Stimulated activated naive CD8-positive, alpha-beta T cell treated with anti-CD3 and anti-CD28 coated beads, Interleukin-15, amount 100 ng/mL, for 72 hours (primary cell): ENCODE results near the gene ROBO2.

Experiments
- ATAC-seq: fragments of 150-1000 bp; cut with Tn5 transposase; 2 replicates; pipeline ENCODE4 v1.10.0; 2021; ENCODE audit warnings: mild to moderate bottlenecking, moderate library complexity
- DNase-seq, 2 donors: peaks; one replicate each; pipeline ENCODE4 v3.0.0; 2021 to 2022
- H3K27ac Mint-ChIP-seq, 2 donors: one replicate each; pipeline ENCODE4 v1.8.0; 2022; ENCODE audit warnings: mild to moderate bottlenecking in 2 of 2, mixed read lengths in 2 of 2, moderate library complexity in 2 of 2
- H3K27me3 Mint-ChIP-seq: one replicate; pipeline ENCODE4 v1.8.0; 2022; ENCODE audit warnings: mixed read lengths
- H3K4me1 Mint-ChIP-seq: one replicate; pipeline ENCODE4 v1.8.0; 2022; ENCODE audit warnings: mild to moderate bottlenecking, mixed read lengths
- H3K4me3 Mint-ChIP-seq, 2 donors: one replicate each; pipeline ENCODE4 v1.8.0; 2022; ENCODE audit warnings: mild to moderate bottlenecking in 2 of 2, mixed read lengths in 2 of 2, moderate library complexity in 1 of 2
- H3K9me3 Mint-ChIP-seq, 2 donors: one replicate each; pipeline ENCODE4 v1.8.0; 2022; ENCODE audit warnings: mixed read lengths in 2 of 2

ROBO2 gene

GRCh38 chr3:77139624-77140023 is 99.7 kb downstream of the ROBO2 start:
- ATAC-seq (no peak), DNase-seq (no peak)
- H3K4me3 Mint-ChIP-seq: no peak overlapping the region
- H3K27ac Mint-ChIP-seq: no peak overlapping the region
- no peaks in the 10 kb centered on the region for H3K4me1 Mint-ChIP-seq
- H3K9me3 Mint-ChIP-seq: peaks cover 0 to 6% of the 10 kb centered on the region in 2 donors
- no peaks in the 10 kb centered on the region for H3K27me3 Mint-ChIP-seq

- Mint-ChIP-seq H3K27me3 (no peaks in the 10 kb centered on the region), H3K4me1 (no peaks in the 10 kb centered on the region), H3K4me3 (no peak overlapping the region), H3K9me3 (peaks cover 0 to 6% of the 10 kb centered on the region in 2 donors), H3K27ac (no peak overlapping the region)
- no peak for DNase-seq
- ATAC-seq: no peak
Measured at GRCh38 chr3:77141423-77141822, 101.5 kb downstream of the ROBO2 start.

GRCh38 chr3:77142578-77142977 is 102.7 kb downstream of the ROBO2 start:
- peaks cover 0 to 6% of the 10 kb centered on the region in 2 donors for H3K9me3 Mint-ChIP-seq
- DNase-seq (no peak), ATAC-seq (no peak)

GRCh38 chr3:77146004-77146403 is 106.1 kb downstream of the ROBO2 start:
- Mint-ChIP-seq H3K27ac (no peak overlapping the region), H3K9me3 (peaks cover 0 to 6% of the 10 kb centered on the region in 2 donors), H3K4me3 (no peak overlapping the region), H3K4me1 (no peaks in the 10 kb centered on the region), H3K27me3 (no peaks in the 10 kb centered on the region)
- ATAC-seq (no peak), DNase-seq (no peak)

More at GRCh38 chr3:77142578-77142977, 102.7 kb downstream of the ROBO2 start:
- Mint-ChIP-seq H3K27me3 (no peaks in the 10 kb centered on the region), H3K4me3 (no peak overlapping the region), H3K27ac (no peak overlapping the region), H3K4me1 (no peaks in the 10 kb centered on the region)

GRCh38 chr3:77147836-77148578 is 108.1 kb downstream of the ROBO2 start:
- peaks cover 0 to 6% of the 10 kb centered on the region in 2 donors for H3K9me3 Mint-ChIP-seq
- DNase-seq (no peak), ATAC-seq (no peak)
- H3K4me1 Mint-ChIP-seq: no peaks in the 10 kb centered on the region
- H3K4me3 Mint-ChIP-seq: no peak overlapping the region
- H3K27ac Mint-ChIP-seq: no peak overlapping the region
- no peaks in the 10 kb centered on the region for H3K27me3 Mint-ChIP-seq

GRCh38 chr3:77149382-77149781 is 109.5 kb downstream of the ROBO2 start:
- ATAC-seq: no peak

GRCh38 chr3:77150028-77150427 is 110.1 kb downstream of the ROBO2 start:
- Mint-ChIP-seq H3K4me1 (no peaks in the 10 kb centered on the region), H3K4me3 (no peak overlapping the region), H3K27me3 (no peaks in the 10 kb centered on the region), H3K9me3 (no peaks in the 10 kb centered on the region), H3K27ac (no peak overlapping the region)
- no peak for ATAC-seq
- DNase-seq: no peak

More at GRCh38 chr3:77149382-77149781, 109.5 kb downstream of the ROBO2 start:
- no peak for DNase-seq
- no peaks in the 10 kb centered on the region for H3K27me3 Mint-ChIP-seq
- H3K4me3 Mint-ChIP-seq: no peak overlapping the region
- H3K27ac Mint-ChIP-seq: no peak overlapping the region
- H3K9me3 Mint-ChIP-seq: no peaks in the 10 kb centered on the region
- H3K4me1 Mint-ChIP-seq: no peaks in the 10 kb centered on the region

- no peak for DNase-seq
- H3K4me3 Mint-ChIP-seq: no peak overlapping the region
- peaks cover 0 to under 1% of the 10 kb centered on the region in 2 donors for H3K9me3 Mint-ChIP-seq
Measured at GRCh38 chr3:77150759-77151158, 110.9 kb downstream of the ROBO2 start.

GRCh38 chr3:77158730-77159581 is 119.1 kb downstream of the ROBO2 start:
- no peak for DNase-seq
- H3K27ac Mint-ChIP-seq: no peak overlapping the region
- no peaks in the 10 kb centered on the region for H3K4me1 Mint-ChIP-seq
- H3K27me3 Mint-ChIP-seq: no peaks in the 10 kb centered on the region
- no peak overlapping the region for H3K4me3 Mint-ChIP-seq
- H3K9me3 Mint-ChIP-seq: peaks cover 0 to 5% of the 10 kb centered on the region in 2 donors
- no peak for ATAC-seq

More at GRCh38 chr3:77150759-77151158, 110.9 kb downstream of the ROBO2 start:
- no peak for ATAC-seq
- no peaks in the 10 kb centered on the region for H3K4me1 Mint-ChIP-seq
- H3K27me3 Mint-ChIP-seq: no peaks in the 10 kb centered on the region
- no peak overlapping the region for H3K27ac Mint-ChIP-seq

- DNase-seq (no peak), ATAC-seq (no peak)
- no peaks in the 10 kb centered on the region for H3K4me1 Mint-ChIP-seq
- H3K27ac Mint-ChIP-seq: no peak overlapping the region
- H3K27me3 Mint-ChIP-seq: no peaks in the 10 kb centered on the region
- no peak overlapping the region for H3K4me3 Mint-ChIP-seq
- H3K9me3 Mint-ChIP-seq: peaks cover 0 to 1% of the 10 kb centered on the region in 2 donors
Measured at GRCh38 chr3:77160931-77161497, 121.1 kb downstream of the ROBO2 start.

GRCh38 chr3:77169823-77170222 is 129.9 kb downstream of the ROBO2 start:
- no peaks in the 10 kb centered on the region for H3K27me3 Mint-ChIP-seq
- no peak overlapping the region for H3K4me3 Mint-ChIP-seq
- DNase-seq (no peak), ATAC-seq (no peak)
- H3K4me1 Mint-ChIP-seq: no peaks in the 10 kb centered on the region
- H3K9me3 Mint-ChIP-seq: peaks cover 6% of the 10 kb centered on the region in 2 donors
- no peak overlapping the region for H3K27ac Mint-ChIP-seq

- ATAC-seq: no peak
- H3K4me1 Mint-ChIP-seq: no peaks in the 10 kb centered on the region
- H3K4me3 Mint-ChIP-seq: no peak overlapping the region
- peaks cover 6 to 13% of the 10 kb centered on the region in 2 donors for H3K9me3 Mint-ChIP-seq
- H3K27me3 Mint-ChIP-seq: no peaks in the 10 kb centered on the region
- DNase-seq: no peak
- H3K27ac Mint-ChIP-seq: no peak overlapping the region
Measured at GRCh38 chr3:77171026-77171425, 131.1 kb downstream of the ROBO2 start.

- Mint-ChIP-seq H3K9me3 (peaks cover 0 to 7% of the 10 kb centered on the region in 2 donors), H3K4me1 (no peaks in the 10 kb centered on the region), H3K27ac (no peak overlapping the region), H3K4me3 (no peak overlapping the region), H3K27me3 (no peaks in the 10 kb centered on the region)
- DNase-seq (no peak), ATAC-seq (no peak)
Measured at GRCh38 chr3:77179762-77180161, 139.9 kb downstream of the ROBO2 start.

GRCh38 chr3:77182341-77182740 is 142.4 kb downstream of the ROBO2 start:
- Mint-ChIP-seq H3K4me3 (no peak overlapping the region), H3K27ac (no peak overlapping the region), H3K9me3 (peaks cover 7 to 13% of the 10 kb centered on the region in 2 donors), H3K27me3 (no peaks in the 10 kb centered on the region), H3K4me1 (no peaks in the 10 kb centered on the region)
- ATAC-seq (no peak), DNase-seq (no peak)

GRCh38 chr3:77186319-77186718 is 146.4 kb downstream of the ROBO2 start:
- Mint-ChIP-seq H3K9me3 (peaks cover 7 to 13% of the 10 kb centered on the region in 2 donors), H3K4me3 (no peak overlapping the region), H3K4me1 (no peaks in the 10 kb centered on the region), H3K27me3 (no peaks in the 10 kb centered on the region), H3K27ac (no peak overlapping the region)
- DNase-seq: no peak
- ATAC-seq: no peak

GRCh38 chr3:77186728-77187127 is 146.8 kb downstream of the ROBO2 start:
- Mint-ChIP-seq H3K27ac (no peak overlapping the region), H3K4me1 (no peaks in the 10 kb centered on the region)

More at GRCh38 chr3:77186728-77187127, 146.8 kb downstream of the ROBO2 start:
- H3K9me3 Mint-ChIP-seq: peaks cover 7 to 13% of the 10 kb centered on the region in 2 donors
- H3K4me3 Mint-ChIP-seq: no peak overlapping the region
- DNase-seq: no peak
- no peak for ATAC-seq
- H3K27me3 Mint-ChIP-seq: no peaks in the 10 kb centered on the region
